Lower leg skin (tissue), 4 donors: ENCODE measurements around the gene CHD5. TPM values are rescaled to one million over a fixed set of nuclear protein-coding genes. Genes with fewer than 3 reads are reported as not detected.

Experiments used
- DNase-seq, 2 donors: peaks; one replicate each; pipeline ENCODE4 v3.0.0-alpha.2; 2019; ENCODE audit warnings: low spot score in 2 of 2
- H3K4me3 ChIP-seq: fragments of 200-600 bp; sonication (generic); 2 replicates; pipeline ENCODE4 v1.5.1; 2017; ENCODE audit warnings: mild to moderate bottlenecking, low read depth; ENCODE audit not compliant: poor library complexity, severe bottlenecking
- POLR2A ChIP-seq, 2 donors: fragments of 450-650 bp; IDR thresholded peaks; one replicate each; pipeline ENCODE4 v1.6.1; 2016 to 2017; ENCODE audit warnings: antibody characterized with exemption in 2 of 2, mild to moderate bottlenecking in 1 of 2, moderate library complexity in 1 of 2
- WGBS, 2 donors: methylation state at CpG; one replicate each; pipeline ENCODE4 v1.1.5; 2018; 5-methylcytosine and 5-hydroxymethylcytosine counted together
- intact Hi-C: fragments of 100-400 bp; cut with DNase I; formaldehyde crosslinking; loops from one replicate; pipeline ENCODE4 v1.15.0; 2023; ENCODE audit warnings: low total_unique reads
- total RNA-seq, 4 donors: library from RNA; depleted of rRNA; stranded (reverse); fragments of >200 nt; gene quantifications; one replicate each; pipeline ENCODE4 v1.1.0, GENCODE V29; 2016
- TF ChIP-seq, protein P1 (sequence below), 3 donors: fragments of 450-650 bp; IDR thresholded peaks; one replicate each; pipeline ENCODE4 v1.5.1; 2016; ENCODE audit warnings: antibody characterized with exemption in 3 of 3, mild to moderate bottlenecking in 3 of 3, moderate library complexity in 2 of 3

The CHD5 gene
- total RNA-seq, 4 donors from 2014 or later, result 0.04 to 0.27 (median 0.13) TPM; not detected in 1

DNA sequence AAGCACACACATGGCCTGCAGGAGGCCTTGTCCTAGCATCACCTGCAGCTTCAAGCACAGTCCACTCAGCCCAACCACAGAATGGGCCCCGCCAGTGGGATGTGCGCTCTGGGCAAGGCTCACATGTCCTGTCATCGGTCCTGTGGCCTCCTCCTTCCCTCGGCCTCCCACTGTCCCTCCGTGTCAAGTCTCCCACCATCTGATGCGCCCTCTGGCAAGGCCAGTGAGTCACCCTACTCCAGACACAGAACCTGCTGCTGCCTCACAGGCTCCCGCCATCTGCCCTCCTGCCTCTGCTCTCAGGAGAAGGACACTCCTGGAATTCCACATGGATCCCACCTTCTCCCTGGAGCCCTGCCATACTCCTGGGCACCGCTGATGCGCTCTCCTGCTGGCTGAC lies 120.3 kb downstream of the CHD5 start:
- 86 to 95% methylated on average over 9 of the region's 9 CpGs for WGBS, 2 donors
- TF ChIP-seq, protein P1, sequence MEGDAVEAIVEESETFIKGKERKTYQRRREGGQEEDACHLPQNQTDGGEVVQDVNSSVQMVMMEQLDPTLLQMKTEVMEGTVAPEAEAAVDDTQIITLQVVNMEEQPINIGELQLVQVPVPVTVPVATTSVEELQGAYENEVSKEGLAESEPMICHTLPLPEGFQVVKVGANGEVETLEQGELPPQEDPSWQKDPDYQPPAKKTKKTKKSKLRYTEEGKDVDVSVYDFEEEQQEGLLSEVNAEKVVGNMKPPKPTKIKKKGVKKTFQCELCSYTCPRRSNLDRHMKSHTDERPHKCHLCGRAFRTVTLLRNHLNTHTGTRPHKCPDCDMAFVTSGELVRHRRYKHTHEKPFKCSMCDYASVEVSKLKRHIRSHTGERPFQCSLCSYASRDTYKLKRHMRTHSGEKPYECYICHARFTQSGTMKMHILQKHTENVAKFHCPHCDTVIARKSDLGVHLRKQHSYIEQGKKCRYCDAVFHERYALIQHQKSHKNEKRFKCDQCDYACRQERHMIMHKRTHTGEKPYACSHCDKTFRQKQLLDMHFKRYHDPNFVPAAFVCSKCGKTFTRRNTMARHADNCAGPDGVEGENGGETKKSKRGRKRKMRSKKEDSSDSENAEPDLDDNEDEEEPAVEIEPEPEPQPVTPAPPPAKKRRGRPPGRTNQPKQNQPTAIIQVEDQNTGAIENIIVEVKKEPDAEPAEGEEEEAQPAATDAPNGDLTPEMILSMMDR (IDR thresholded peaks at IDR 0.05), result no peak
- TF ChIP-seq POLR2A (IDR thresholded peaks at IDR 0.05), result no peak
- no peak overlapping the region for H3K4me3 ChIP-seq
- no peak for DNase-seq
- intact Hi-C loops, result loop anchor here (10.0 kb wide), 1 partner anchor 185 kb away; the partner anchor contains the start of gene HES3

DNA sequence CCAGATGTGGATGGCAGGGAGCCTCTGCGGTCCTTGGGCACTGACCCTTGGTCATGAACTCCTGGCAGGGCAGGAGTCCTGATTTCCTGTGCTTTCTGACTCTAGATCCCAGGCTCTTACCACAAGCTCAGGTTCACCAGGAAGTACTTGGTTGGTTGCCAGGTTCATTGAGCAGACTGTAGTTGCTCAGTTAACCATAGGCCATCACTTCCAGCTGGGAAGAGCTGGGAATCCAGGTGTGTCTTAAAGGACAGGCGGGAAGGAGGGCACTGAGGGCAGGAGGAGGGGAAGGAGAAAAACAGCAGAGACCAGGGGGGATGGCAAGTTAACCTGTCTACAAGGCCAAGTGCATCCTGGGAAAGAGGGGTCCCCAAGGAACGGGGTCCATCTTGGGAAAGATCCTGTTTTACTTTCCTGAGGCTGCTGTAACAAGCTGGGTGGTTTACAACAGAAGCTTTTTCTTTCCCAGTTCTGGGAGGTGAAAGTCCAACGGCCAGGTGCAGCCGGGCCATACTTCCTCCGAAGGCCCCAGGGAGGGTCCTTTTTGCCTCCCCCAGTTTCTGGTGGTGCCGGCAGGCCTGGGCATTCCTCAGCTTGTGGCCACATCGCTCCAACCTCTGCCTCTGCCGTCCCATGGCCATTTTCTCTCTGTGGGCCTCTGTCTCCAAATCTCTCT lies 122.8 kb downstream of the CHD5 start:
- no peak for TF ChIP-seq POLR2A (IDR thresholded peaks at IDR 0.05)
- TF ChIP-seq, protein P1 (IDR thresholded peaks at IDR 0.05), result no peak
- H3K4me3 ChIP-seq, result no peak overlapping the region
- WGBS, 2 donors, result 83 to 88% methylated on average over 9 of the region's 9 CpGs
- no peak for DNase-seq
- intact Hi-C loops, result loop anchor here (10.0 kb wide), 1 partner anchor 187 kb away; the partner anchor contains the start of gene HES3

DNA sequence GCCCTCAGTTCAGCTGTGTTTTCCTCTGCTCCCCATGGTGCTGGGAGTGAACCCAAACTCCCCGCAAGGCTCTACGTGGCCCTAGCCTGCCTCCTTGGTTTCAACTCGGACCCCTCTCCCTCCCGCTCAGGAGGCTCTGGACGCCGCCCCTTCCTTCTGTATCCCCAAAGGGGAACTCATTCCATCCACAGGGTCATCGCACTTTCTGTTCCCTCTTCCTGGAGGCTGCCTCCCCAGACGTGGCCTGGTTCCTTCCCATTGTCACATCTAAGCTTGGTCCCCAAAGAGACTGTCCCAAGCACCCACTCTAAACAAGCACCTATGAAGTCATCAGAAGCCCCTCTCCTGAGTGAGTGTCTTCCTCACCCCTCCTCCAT lies 123.6 kb downstream of the CHD5 start:
- 85 to 91% methylated on average over 8 of the region's 8 CpGs for WGBS, 2 donors
- TF ChIP-seq, protein P1 (IDR thresholded peaks at IDR 0.05), result no peak
- TF ChIP-seq POLR2A (IDR thresholded peaks at IDR 0.05), result no peak
- DNase-seq, result no peak
- no peak overlapping the region for H3K4me3 ChIP-seq
- intact Hi-C loops, result loop anchor here (10.0 kb wide), 1 partner anchor 188 kb away; the partner anchor contains the start of gene HES3

DNA sequence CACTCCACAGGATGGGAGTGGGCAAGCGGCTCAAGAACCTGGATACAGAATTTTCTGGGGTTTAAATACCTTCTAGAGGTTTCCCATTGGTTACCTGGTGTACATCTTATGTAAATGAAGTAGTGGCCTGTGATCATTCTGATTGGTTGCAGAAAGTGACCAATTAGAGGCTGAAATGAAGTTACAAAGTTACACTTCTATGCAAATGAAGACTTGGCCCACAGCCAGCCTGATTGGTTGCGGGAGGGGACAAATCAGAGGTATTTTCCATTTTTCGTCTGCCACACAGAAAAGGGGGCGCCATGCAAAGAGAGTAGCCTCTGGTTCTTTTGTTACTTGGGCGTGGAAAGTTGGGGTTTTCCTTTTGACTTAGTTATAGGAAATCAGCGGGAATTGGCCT lies 125.5 kb downstream of the CHD5 start:
- H3K4me3 ChIP-seq, result no peak overlapping the region
- DNase-seq, result no peak
- intact Hi-C loops, result loop anchor here (10.0 kb wide), 1 partner anchor 190 kb away; the partner anchor contains the start of gene HES3
- WGBS, 2 donors, result 86 to 89% methylated on average over 6 of the region's 6 CpGs
- TF ChIP-seq POLR2A (IDR thresholded peaks at IDR 0.05), result no peak
- TF ChIP-seq, protein P1 (IDR thresholded peaks at IDR 0.05), result no peak

DNA sequence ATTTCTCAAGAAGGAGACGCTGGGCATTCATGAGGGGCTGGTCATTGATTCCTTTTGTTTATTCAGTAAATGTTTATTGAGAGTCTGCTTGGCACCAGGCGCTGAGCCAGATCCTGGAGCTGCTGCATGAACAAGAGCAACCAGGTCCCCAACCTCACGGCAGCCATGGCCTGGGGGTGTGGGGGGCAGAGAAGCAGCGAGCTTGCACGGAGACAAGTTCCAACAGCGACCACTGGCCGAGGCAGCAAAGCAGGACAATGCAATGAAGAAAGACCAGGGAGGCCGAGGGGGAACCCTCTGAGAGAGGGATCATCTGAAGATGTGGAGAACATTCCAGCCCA lies 126.9 kb downstream of the CHD5 start:
- 25 to 26% methylated on average over 8 of the region's 8 CpGs for WGBS, 2 donors
- intact Hi-C loops, result loop anchor here (10.0 kb wide), 1 partner anchor 192 kb away; the partner anchor contains the start of gene HES3

More for the DNA sequence above, 126.9 kb downstream of the CHD5 start:
- H3K4me3 ChIP-seq, result no peak overlapping the region
- TF ChIP-seq, protein P1 (IDR thresholded peaks at IDR 0.05), result no peak
- no peak for TF ChIP-seq POLR2A (IDR thresholded peaks at IDR 0.05)
- no peak for DNase-seq
